GM12878 (cell line): ENCODE data around the gene GMCL2. TPM values are rescaled to one million over a fixed set of nuclear protein-coding genes. Genes with fewer than 3 reads are reported as not detected.

ENCODE experiments used
- ATAC-seq: fragments of 200-7000 bp; cut with Tn5 transposase; 3 replicates; pipeline ENCODE4 v1.9.1; 2020; ENCODE audit warnings: mild to moderate bottlenecking, moderate library complexity
- BruUV-seq: library from RNA; stranded (reverse); fragments of 400-500 nt; replicated peaks from 2 replicates; lab custom pipeline; 2021; lab: Mats Ljungman, UMichigan
- CTCF ChIA-PET: fragments of 300-600 bp; sonication (Branson Sonifier 250); formaldehyde crosslinking; extraction: SDS; loops from one replicate; lab custom pipeline; 2021; ENCODE audit warnings: inconsistent platforms; lab: Yijun Ruan, JAX
- POLR2A ChIA-PET: fragments of 350-600 bp; formaldehyde crosslinking; extraction: SDS; loops from one replicate; lab custom pipeline; 2021; ENCODE audit warnings: inconsistent platforms; lab: Charles Lee
- RAD21 ChIA-PET: fragments of 300-600 bp; sonication (Branson Sonifier 250); formaldehyde crosslinking; loops from one replicate; lab custom pipeline; 2023; ENCODE audit warnings: antibody characterized with exemption; ENCODE audit not compliant: unreplicated experiment; lab: Charles Lee
- SMC1A ChIA-PET: fragments of 300-600 bp; sonication (Branson Sonifier 250); formaldehyde crosslinking; loops from one replicate; lab custom pipeline; 2023; ENCODE audit not compliant: unreplicated experiment, uncharacterized antibody; lab: Charles Lee
- DNase-seq: peaks from one replicate; pipeline ENCODE4 v3.0.0-alpha.2; 2011; ENCODE audit warnings: low read depth, low spot score
- FAIRE-seq: peaks from 3 replicates; lab custom pipeline; 2011; peaks lifted over from hg19 to GRCh38; lab: Jason Lieb, UNC
- H2AFZ ChIP-seq: 2 replicates; pipeline ENCODE4 v1.6.0; 2011; ENCODE audit warnings: low read depth, low read length, control low read depth; ENCODE audit not compliant: control insufficient read depth
- H3K27ac ChIP-seq: 2 replicates; pipeline ENCODE4 v1.5.1; 2011; ENCODE audit warnings: control low read depth; ENCODE audit not compliant: control insufficient read depth, insufficient read depth
- H3K27me3 ChIP-seq, 2 experiments: replicated peaks in 1 of 2; 2 replicates each; pipeline versions ENCODE4 v1.6.0 to v1.6.1; 2011; ENCODE audit warnings: low read length in 1 of 2; ENCODE audit not compliant: control insufficient read depth in 2 of 2, insufficient read depth in 2 of 2
- H3K36me3 ChIP-seq, 2 experiments: 2 replicates each; pipeline ENCODE4 v1.5.1; 2011; ENCODE audit warnings: low read length in 1 of 2; ENCODE audit not compliant: control insufficient read depth in 2 of 2, insufficient read depth in 2 of 2
- H3K4me1 ChIP-seq: 2 replicates; pipeline ENCODE4 v1.6.1; 2011; ENCODE audit warnings: mild to moderate bottlenecking, low read length, moderate library complexity, mixed read lengths; ENCODE audit not compliant: control insufficient read depth, insufficient read depth
- H3K4me2 ChIP-seq: 2 replicates; pipeline ENCODE4 v1.6.0; 2011; ENCODE audit warnings: control low read depth; ENCODE audit not compliant: control insufficient read depth, insufficient read depth
- H3K4me3 ChIP-seq: fragments of 200-600 bp; sonication (generic); 2 replicates; pipeline ENCODE4 v1.5.1; 2016
- H3K79me2 ChIP-seq: 2 replicates; pipeline ENCODE4 v1.6.0; 2011; ENCODE audit warnings: low read length; ENCODE audit not compliant: control insufficient read depth, insufficient read depth
- H3K9ac ChIP-seq: 2 replicates; pipeline ENCODE4 v1.8.0; 2011; ENCODE audit warnings: low read length, control low read depth, mixed read lengths; ENCODE audit not compliant: control insufficient read depth, insufficient read depth
- H3K9me3 ChIP-seq: replicated peaks from 3 replicates; pipeline ENCODE4 v1.5.1; 2011; ENCODE audit warnings: mild to moderate bottlenecking, low read length; ENCODE audit not compliant: control insufficient read depth, insufficient read depth
- H4K20me1 ChIP-seq: 2 replicates; pipeline ENCODE4 v1.6.0; 2011; ENCODE audit not compliant: control insufficient read depth, insufficient read depth
- BCL11A ChIP-seq: IDR thresholded peaks from 2 replicates; pipeline ENCODE4 v1.6.1; 2011; ENCODE audit warnings: low read depth, low read length
- CREB1 ChIP-seq: IDR thresholded peaks from 2 replicates; pipeline ENCODE4 v1.6.1; 2012; ENCODE audit warnings: low read depth, mild to moderate bottlenecking, inconsistent platforms
- GABPA ChIP-seq: IDR thresholded peaks from 2 replicates; pipeline ENCODE4 v1.6.1; 2014; ENCODE audit warnings: antibody characterized with exemption, low read depth, mild to moderate bottlenecking, inconsistent platforms
- IRF5 ChIP-seq: fragments of 450-650 bp; IDR thresholded peaks from 2 replicates; pipeline ENCODE4 v1.6.1; 2017; ENCODE audit warnings: borderline replicate concordance
- KAT2A ChIP-seq: conservative IDR thresholded peaks from 2 replicates; pipeline ENCODE4 v1.6.1; 2011; ENCODE audit warnings: low read depth, low read length; ENCODE audit not compliant: control insufficient read depth
- MTA2 ChIP-seq: fragments of 450-650 bp; IDR thresholded peaks from 2 replicates; pipeline ENCODE4 v1.6.1; 2016; ENCODE audit warnings: low read depth, mild to moderate bottlenecking, moderate library complexity
- NFIC ChIP-seq: IDR thresholded peaks from 2 replicates; pipeline ENCODE4 v1.6.1; 2012; ENCODE audit warnings: low read depth, mild to moderate bottlenecking, inconsistent platforms, low read length, moderate library complexity
- NR2F1 ChIP-seq: fragments of 450-650 bp; conservative IDR thresholded peaks from 2 replicates; pipeline ENCODE4 v1.6.1; 2017; ENCODE audit warnings: mild to moderate bottlenecking
- POLR2AphosphoS5 ChIP-seq: IDR thresholded peaks from 2 replicates; pipeline ENCODE4 v1.6.1; 2011; ENCODE audit warnings: mild to moderate bottlenecking, low read length, inconsistent platforms
- TCF7 ChIP-seq: IDR thresholded peaks from 2 replicates; pipeline ENCODE4 v1.6.1; 2014; ENCODE audit warnings: antibody characterized with exemption, borderline replicate concordance
- USF2 ChIP-seq: IDR thresholded peaks from 2 replicates; pipeline ENCODE4 v1.6.1; 2011; ENCODE audit warnings: low read depth, low read length, improper control_type of control experiment, borderline replicate concordance
- ZBTB11 ChIP-seq: fragments of 450-650 bp; formaldehyde crosslinking; IDR thresholded peaks from 2 replicates; pipeline ENCODE4 v1.5.0; 2022; ENCODE audit warnings: mild to moderate bottlenecking, missing genetic modification characterization
- ZNF24 ChIP-seq: fragments of 450-650 bp; IDR thresholded peaks from 2 replicates; pipeline ENCODE4 v1.6.1; 2017; ENCODE audit warnings: antibody characterized with exemption, mild to moderate bottlenecking
- ZNF592 ChIP-seq: fragments of 450-650 bp; IDR thresholded peaks from 2 replicates; pipeline ENCODE4 v1.6.1; 2017; ENCODE audit warnings: mild to moderate bottlenecking, moderate library complexity
- WGBS: methylation state at CpG from one replicate; pipeline ENCODE4 v1.1.6; 2016; ENCODE audit warnings: low lambda C conversion rate; ENCODE audit not compliant: insufficient replicate concordance, insufficient coverage; ENCODE audit errors: missing lambda C conversion rate; 5-methylcytosine and 5-hydroxymethylcytosine counted together
- in situ Hi-C: fragments of 300-500 bp; cut with MboI; formaldehyde crosslinking; loops from 9 replicates; pipeline ENCODE4 v1.14.3; 2018; ENCODE audit warnings: mixed read lengths
- intact Hi-C: fragments of 100-400 bp; cut with micrococcal nuclease; formaldehyde crosslinking; loops from one replicate; pipeline ENCODE4 v1.14.2; 2022; ENCODE audit not compliant: unreplicated experiment
- polyA plus RNA-seq, 11 experiments: library from polyadenylated mRNA; depleted of rRNA in 4 of 11; unstranded in 6 of 11; stranded (reverse) in 5 of 11; fragments of >200 nt; fragmentation: Nextera tagmentation in 4 of 11; fragmentation: Illumina TruSeq in 1 of 11; extraction: Ambion mirVana in 4 of 11; extraction: Trizol in 1 of 11; gene quantifications; 1 replicate in 1 of 11; 2 replicates in 10 of 11; pipeline versions ENCODE4 v1.2.1 to v1.2.3, GENCODE V29; 2011 to 2016; ENCODE audit warnings: inconsistent platforms in 2 of 11, missing spikeins in 2 of 11, low read depth in 1 of 11
- total RNA-seq, 4 experiments: library from RNA; depleted of rRNA in 3 of 4; stranded (reverse); fragments of >200 nt in 3 of 4; fragmentation: Illumina TruSeq in 1 of 4; extraction: Trizol in 1 of 4; gene quantifications; 2 replicates each; pipeline versions ENCODE4 v1.2.1 to v1.2.3, GENCODE V29; 2013 to 2021

The GMCL2 gene
- total and polyA plus RNA-seq, 10 of the 15 experiments (the other 5 are each of a cell fraction or from before 2014, with no cell fraction given), result 0.07 TPM; not detected in 9

- RAD21 ChIA-PET, result no interaction called here
- no peak overlapping the region for H3K4me3 ChIP-seq
- no peaks in the 10 kb centered on the region for H4K20me1 ChIP-seq
- peaks cover 11% of the 10 kb centered on the region for H3K4me1 ChIP-seq
- H3K36me3 ChIP-seq, result peaks cover 31 to 39% of the 10 kb centered on the region in 2 experiments
- H3K9me3 ChIP-seq, result no peaks in the 10 kb centered on the region
- no peak overlapping the region for H3K9ac ChIP-seq
- H3K27ac ChIP-seq, result no peak overlapping the region
- WGBS, result 97% methylated on average over 6 of the region's 6 CpGs
- in situ Hi-C loops (no loop called here), intact Hi-C loops (no loop called here)
- POLR2A ChIA-PET, result interaction anchor here (1.6 kb wide), 1 partner anchor 27 kb away, joined by 4 read pairs; no protein-coding TSS in a partner anchor
- FAIRE-seq (no peak), ATAC-seq (no peak), DNase-seq (no peak)
- H3K27me3 ChIP-seq, result no peaks in the 10 kb centered on the region
- no TSS peak for BruUV-seq
- CTCF ChIA-PET, result interaction anchor here (0.8 to 13.8 kb wide), 4 partner anchors 11 to 67 kb away, joined by 4 to 183 read pairs (median 6); partner anchors contain the start of gene NHP2
- no peaks in the 10 kb centered on the region for H3K79me2 ChIP-seq
- no peak overlapping the region for H2AFZ ChIP-seq
- no peak overlapping the region for H3K4me2 ChIP-seq
- SMC1A ChIA-PET, result interaction anchor here (2.2 to 4.2 kb wide), 2 partner anchors 23 to 67 kb away, joined by 10 to 45 read pairs; no protein-coding TSS in a partner anchor
- no peak for TF ChIP-seq CREB1
- TF ChIP-seq KAT2A, result no peak
- no peak for TF ChIP-seq ZNF24
- TF ChIP-seq ZNF592, result no peak
- no peak for TF ChIP-seq IRF5
- no peak for TF ChIP-seq POLR2AphosphoS5
- no peak for TF ChIP-seq NR2F1
- no peak for TF ChIP-seq ZBTB11 (CRISPR knock-in tag)
- TF ChIP-seq BCL11A, result no peak
- no peak for TF ChIP-seq NFIC
- no peak for TF ChIP-seq TCF7
- no peak for TF ChIP-seq USF2
- no peak for TF ChIP-seq GABPA
- no peak for TF ChIP-seq MTA2
Measured at GRCh38 chr5:178143246-178143645, 43.9 kb downstream of the GMCL2 start.
